Kidney glomerular epithelial cell (primary cell): ENCODE data around the gene TUBB1.
"Not testable (repeated sequence)": the region's sequence is repeated elsewhere in the genome, so short reads cannot be mapped to it uniquely, and the experiment has no call there.

Source experiments
- DNase-seq: peaks from one replicate; lab custom pipeline; 2025; lab: John Stamatoyannopoulos, UW

TUBB1 gene

GRCh38 chr20:59006167-59006863, 12.9 kb upstream of the TUBB1 start:
- DNase-seq: no peak

GRCh38 chr20:59006864-59007664, 12.2 kb upstream of the TUBB1 start, which contains the start of gene CTSZ:
Gene CTSZ, minus strand, starts transcription at chr20:59007254. Its CDS starts 126 bp downstream, at chr20:59007128.
- DNase-seq: no peak

GRCh38 chr20:59007665-59008511, 11.3 kb upstream of the TUBB1 start:
- DNase-seq: peak; percentile 30

GRCh38 chr20:59008715-59009336, 10.4 kb upstream of the TUBB1 start:
- DNase-seq: no peak

- DNase-seq: no peak
Measured at GRCh38 chr20:59010321-59010994, 8.8 kb upstream of the TUBB1 start.

- peak; percentile 44 for DNase-seq
Measured at GRCh38 chr20:59010995-59011873, 8.0 kb upstream of the TUBB1 start.

- DNase-seq: not testable (repeated sequence)
Measured at GRCh38 chr20:59011874-59012157, 7.4 kb upstream of the TUBB1 start.

- DNase-seq: no peak
Measured at GRCh38 chr20:59013031-59013951, 5.9 kb upstream of the TUBB1 start.

GRCh38 chr20:59013959-59014608, 5.1 kb upstream of the TUBB1 start:
- no peak for DNase-seq

- DNase-seq: no peak
Measured at GRCh38 chr20:59014680-59015389, 4.4 kb upstream of the TUBB1 start.

GRCh38 chr20:59015411-59015810, 3.8 kb upstream of the TUBB1 start:
- no peak for DNase-seq

GRCh38 chr20:59015812-59016711, 3.2 kb upstream of the TUBB1 start:
- no peak for DNase-seq

- no peak for DNase-seq
Measured at GRCh38 chr20:59016795-59017492, 2.3 kb upstream of the TUBB1 start.

GRCh38 chr20:59017493-59018231, 1.6 kb upstream of the TUBB1 start:
- DNase-seq: no peak

GRCh38 chr20:59018817-59019216, 412 bp upstream of the TUBB1 start:
- no peak for DNase-seq
